GM10266 (cell line): Measurements from ENCODE around the gene SCD5.

ENCODE experiments used
- DNase-seq: peaks from one replicate; pipeline ENCODE4 v3.0.0; 2012; ENCODE audit errors: extremely low spot score
- TF ChIP-seq, protein P1 (sequence below): IDR thresholded peaks from 2 replicates; pipeline ENCODE4 v1.5.1; 2012; ENCODE audit warnings: mild to moderate bottlenecking, low read depth; ENCODE audit not compliant: control insufficient read depth, insufficient read depth; ENCODE audit errors: missing control alignments

SCD5 gene

DNA sequence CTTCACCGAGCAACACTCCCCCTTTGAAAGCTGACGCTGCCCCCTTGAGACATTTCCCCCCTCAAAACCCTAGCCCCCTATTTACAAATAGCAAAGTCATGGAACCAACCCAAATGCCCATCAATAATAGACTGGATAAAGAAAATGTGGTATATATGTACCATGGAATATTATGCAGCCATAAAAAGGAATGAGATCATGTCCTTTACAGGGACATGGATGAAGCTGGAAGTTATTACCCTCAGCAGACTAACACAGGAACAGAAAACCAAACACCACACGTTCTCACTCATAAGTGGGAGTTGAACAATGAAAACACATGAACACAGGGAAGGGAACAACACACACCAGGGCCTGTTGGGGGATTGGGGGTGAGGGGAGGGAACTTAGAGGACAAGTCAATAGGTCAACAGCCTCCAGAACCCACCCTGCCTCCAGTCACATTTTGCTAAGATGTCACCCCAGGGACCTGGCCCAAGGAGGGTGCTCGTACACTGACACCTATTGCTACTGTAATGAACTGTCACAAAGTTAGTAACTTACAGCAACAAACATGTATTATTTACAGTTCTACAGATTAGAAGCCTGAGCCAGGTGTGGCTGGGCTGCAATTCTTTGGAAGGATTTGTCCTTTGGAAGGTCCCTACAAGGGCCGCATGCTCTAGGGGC is 20.6 kb downstream of the SCD5 start:
- TF ChIP-seq, protein P1, sequence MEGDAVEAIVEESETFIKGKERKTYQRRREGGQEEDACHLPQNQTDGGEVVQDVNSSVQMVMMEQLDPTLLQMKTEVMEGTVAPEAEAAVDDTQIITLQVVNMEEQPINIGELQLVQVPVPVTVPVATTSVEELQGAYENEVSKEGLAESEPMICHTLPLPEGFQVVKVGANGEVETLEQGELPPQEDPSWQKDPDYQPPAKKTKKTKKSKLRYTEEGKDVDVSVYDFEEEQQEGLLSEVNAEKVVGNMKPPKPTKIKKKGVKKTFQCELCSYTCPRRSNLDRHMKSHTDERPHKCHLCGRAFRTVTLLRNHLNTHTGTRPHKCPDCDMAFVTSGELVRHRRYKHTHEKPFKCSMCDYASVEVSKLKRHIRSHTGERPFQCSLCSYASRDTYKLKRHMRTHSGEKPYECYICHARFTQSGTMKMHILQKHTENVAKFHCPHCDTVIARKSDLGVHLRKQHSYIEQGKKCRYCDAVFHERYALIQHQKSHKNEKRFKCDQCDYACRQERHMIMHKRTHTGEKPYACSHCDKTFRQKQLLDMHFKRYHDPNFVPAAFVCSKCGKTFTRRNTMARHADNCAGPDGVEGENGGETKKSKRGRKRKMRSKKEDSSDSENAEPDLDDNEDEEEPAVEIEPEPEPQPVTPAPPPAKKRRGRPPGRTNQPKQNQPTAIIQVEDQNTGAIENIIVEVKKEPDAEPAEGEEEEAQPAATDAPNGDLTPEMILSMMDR, result no peak
- DNase-seq, result no peak

DNA sequence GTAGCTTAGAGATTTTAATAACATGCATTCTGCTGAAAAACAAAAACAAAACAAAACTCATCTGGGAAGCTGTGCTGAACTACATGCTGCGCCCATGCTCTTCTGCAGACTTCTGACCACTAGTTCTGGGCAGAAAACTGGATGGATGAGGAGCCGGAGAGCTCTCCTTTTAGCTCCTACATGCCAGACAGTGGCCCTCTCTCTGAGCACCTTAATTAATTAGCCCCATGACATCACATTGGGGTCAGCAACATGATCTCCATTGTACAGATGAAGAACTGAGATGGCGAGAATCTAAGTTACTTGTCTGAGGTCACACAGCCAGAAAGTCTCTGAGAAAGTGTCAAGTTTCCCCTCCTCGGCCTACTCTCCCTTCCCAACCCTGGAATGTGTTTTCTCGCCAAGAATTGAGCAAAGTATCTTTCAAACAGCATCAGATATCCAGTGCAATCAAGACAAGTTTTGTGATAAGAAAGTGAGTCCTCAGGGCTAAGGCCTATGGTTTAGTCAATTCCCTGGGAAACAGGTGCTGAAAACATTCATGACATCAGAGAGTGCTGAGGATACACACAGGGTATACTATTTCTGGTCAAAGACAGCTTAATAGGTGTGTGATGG is 21.6 kb downstream of the SCD5 start:
- no peak for DNase-seq
- TF ChIP-seq, protein P1, result no peak

DNA sequence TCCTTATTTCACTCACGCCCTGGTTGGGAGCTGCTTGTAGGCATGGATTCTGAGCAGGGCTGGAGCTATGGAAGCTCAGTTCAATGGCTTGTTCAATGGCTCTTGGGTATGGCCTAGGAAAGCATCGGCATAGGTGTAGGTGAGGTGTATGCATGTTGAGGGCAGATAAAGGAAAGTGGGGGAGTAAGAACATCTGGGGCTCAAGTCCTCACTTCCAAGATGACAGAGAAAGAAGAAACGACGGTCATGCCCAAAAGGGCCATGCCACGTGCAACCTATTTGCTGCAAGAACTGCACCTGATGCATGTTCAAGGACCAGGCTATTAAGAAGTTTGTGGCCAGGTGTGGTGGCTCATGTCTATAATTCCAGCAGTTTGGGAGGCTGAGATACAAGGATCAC is 23.4 kb downstream of the SCD5 start:
- TF ChIP-seq, protein P1, result no peak
- no peak for DNase-seq

DNA sequence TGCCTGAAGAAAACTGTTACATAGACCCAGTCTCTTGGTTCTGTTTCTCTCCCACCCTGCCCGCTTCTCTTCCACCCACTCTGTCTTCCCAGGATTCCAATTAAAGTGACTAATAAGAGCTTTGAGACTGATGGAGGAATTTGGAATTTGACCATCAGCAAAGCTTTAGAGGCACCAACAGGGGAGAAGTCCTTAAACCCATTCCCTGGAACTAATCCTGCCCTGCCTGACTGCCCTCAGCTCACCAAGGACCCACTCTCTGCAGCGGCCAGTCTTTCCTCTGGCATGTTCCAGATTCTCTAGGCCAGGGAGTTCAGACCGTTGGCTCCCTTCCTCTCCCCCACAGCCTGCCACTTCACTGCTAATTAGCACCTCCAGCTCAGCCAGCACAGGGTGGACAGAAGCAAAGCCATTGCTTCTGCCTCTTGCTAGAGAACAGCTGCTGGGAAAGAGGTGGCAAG is 23.9 kb downstream of the SCD5 start:
- DNase-seq, result no peak
- TF ChIP-seq, protein P1, result no peak

DNA sequence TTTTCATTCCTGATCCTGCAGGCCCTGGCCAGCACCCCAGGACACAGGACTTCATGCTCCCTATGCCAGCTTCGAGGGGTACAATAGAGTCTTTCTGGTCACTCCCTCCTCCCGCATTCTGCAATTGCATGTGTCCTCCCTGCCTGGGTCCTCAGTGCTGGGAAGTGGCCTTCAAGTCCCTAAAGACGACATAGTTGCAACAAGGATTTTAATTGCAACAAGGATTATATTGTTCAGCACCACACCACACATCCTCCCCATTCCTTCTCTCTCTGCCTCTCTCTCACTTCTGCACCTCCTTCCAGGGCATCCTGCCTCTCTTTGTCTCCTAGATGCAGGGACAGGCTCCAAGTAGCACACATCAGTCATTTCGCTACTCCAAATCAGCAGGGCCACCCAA is 25.5 kb downstream of the SCD5 start:
- DNase-seq, result no peak
- TF ChIP-seq, protein P1, result no peak

DNA sequence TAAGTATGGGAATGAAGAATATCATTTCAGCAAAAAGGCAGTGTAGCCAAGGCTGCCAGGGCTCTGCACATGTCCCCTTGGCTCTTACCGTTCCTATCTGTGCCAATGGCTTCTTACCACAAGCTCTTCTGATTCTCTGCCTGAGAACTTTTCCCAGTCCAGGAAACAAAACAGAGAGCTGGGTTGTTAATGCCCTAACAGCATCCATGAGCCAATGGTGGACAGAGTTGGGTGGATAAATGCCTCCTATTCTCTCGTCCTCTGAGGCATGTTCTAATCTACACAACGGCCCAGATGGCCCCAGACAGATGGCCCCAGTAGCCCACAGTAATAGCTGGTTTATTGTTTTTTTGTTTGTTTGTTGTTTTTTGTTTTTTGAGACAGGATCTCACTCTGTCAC is 28.0 kb downstream of the SCD5 start:
- TF ChIP-seq, protein P1, result no peak
- DNase-seq, result no peak

DNA sequence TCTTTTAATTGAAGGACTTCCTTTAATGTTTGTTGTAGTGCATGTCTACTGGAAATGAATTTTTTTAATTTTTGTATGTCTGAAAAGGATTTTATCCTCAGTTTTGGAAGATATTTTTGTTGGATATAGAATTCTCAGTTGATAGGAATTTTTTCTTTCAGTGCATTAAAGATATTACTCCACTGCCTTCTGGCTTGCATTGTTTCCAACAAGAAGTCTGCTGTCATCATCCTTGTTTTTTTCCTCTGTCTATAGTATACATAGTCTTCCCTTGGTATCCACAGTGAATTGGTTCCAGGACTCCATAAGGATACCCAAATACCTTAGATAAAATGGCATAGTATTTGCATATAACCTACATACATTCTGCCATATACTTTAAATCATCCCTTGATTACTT is 33.5 kb downstream of the SCD5 start:
- TF ChIP-seq, protein P1, result no peak
- no peak for DNase-seq
